NCI-H1417 treated with DMSO at 0.1 percent for 48 hours (cell line): ENCODE results near the gene STRIP2.
"Not testable (repeated sequence)": the region's sequence is repeated elsewhere in the genome, so short reads cannot be mapped to it uniquely, and the experiment has no call there.

ENCODE experiments used
- DNase-seq: peaks from one replicate; lab custom pipeline; 2025; lab: John Stamatoyannopoulos, UW

Gene STRIP2

DNA sequence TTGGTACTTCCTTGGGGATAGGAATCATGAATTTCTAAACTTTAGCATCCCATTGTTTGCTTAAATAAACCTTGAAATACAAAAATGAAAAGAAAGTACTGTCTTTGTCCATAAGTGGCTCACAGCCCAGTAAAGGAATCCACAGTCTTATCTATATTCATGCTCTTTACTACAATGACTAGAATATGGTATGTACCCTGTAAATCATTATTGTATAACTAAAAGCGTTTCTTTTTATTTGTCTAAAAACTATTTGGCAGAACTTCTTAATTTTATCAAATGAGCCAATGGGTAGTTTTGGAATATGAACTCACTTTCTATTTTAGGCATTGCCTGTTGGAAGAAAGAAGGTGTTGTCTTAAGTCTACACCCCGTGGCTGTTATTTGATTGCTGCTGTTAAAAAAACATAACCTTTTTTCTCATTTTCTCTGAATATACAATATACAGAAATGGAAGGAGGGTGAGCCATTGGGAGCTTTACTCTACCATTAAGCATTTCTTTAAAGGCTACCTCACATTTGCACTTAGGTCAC is 12.4 kb upstream of the STRIP2 start:
- no peak for DNase-seq

DNA sequence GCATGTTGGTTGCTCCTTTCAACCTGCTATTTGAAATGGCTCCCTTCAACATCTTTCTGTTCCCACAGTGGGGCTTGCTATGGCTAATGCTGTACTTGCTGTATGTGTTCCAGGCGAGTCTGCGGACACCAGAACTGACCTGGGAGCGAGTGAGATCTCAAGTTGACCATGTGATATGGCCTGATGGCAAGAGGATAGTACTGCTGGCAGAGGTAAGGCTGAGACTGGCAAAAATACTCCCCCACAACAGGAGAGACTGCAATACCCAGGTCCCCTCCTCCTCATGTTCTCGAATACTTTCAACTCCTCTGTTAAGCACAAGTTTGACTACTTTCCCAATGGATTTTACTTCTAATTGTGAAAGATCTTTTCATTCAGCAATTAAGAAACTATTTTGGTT is 11.5 kb upstream of the STRIP2 start:
- no peak for DNase-seq

DNA sequence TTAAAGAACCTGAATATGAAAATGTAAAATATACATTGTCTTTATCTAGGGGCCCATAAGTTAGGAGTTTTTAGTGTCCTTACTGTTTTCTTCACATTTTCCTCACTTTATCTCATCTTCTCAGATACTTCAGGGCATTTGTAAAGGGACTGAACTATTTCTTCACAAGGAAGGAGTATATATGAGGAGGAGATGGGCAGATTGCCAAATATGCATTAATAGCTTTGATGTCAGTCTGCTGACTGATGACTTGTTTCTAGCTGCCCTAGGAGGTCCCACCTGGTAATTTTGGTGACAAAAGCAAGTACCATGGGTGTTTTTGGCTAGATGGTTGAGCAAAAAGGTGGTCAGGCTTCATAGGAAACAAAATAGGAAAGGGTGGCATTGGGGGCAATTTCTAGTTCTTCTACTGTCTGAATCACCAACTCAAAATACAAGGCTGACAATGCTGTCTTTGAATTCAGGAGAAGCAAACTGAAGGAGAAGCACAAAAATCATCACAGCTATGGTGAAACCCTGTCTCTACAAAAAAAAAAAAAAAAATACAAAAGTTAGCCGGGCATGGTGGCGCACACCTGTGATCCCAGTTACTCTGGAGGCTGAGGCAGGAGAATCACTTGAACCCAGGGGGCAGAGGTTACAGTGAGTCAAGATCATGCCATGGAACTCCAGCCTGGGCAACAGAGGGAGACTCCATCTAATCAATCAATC is 10.4 kb upstream of the STRIP2 start:
- DNase-seq, result no peak

DNA sequence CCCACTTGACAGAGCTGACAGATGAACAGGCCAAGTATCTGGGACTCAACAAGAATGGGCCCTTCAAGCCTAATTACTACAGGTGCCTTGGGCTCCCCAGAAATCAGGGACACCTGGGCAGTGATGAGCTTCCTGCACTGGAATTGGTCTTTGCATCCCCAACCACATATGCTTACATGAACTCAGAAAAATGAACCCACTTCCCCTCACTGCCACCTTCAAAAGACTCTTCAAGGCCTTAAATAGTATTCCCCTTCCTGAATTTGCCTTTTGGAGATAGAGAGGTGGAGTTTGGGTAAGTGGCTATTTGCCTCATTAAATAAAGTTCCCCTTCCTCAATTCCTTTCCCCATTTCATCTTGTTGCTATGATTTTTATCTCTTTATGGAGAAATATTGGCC is 7.8 kb upstream of the STRIP2 start:
- DNase-seq, result no peak

DNA sequence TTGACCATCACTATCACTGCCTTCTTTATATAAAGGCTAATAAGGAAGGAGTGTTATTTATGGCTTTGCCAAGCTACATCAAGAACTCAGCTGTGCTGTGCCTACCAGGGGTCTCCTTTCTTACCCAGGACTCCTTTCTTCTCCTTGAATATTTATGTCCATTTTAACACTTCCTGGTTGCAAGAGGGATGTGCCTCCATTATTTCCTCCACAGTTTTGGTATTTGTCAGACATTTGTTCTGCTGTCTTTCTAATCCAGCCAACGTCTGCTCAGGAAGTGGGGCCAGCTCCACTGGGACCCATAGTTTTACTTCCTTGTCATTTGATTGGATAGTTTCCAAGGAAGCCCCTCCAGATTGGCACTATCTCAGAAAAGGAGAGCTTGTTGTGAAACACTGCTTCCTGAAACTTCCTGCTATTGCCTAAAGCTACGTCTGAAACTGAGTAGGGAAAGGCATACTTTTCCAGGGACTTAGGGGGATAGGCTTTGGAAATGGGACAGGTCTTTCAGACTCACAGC is 6.6 kb upstream of the STRIP2 start:
- DNase-seq, result no peak

DNA sequence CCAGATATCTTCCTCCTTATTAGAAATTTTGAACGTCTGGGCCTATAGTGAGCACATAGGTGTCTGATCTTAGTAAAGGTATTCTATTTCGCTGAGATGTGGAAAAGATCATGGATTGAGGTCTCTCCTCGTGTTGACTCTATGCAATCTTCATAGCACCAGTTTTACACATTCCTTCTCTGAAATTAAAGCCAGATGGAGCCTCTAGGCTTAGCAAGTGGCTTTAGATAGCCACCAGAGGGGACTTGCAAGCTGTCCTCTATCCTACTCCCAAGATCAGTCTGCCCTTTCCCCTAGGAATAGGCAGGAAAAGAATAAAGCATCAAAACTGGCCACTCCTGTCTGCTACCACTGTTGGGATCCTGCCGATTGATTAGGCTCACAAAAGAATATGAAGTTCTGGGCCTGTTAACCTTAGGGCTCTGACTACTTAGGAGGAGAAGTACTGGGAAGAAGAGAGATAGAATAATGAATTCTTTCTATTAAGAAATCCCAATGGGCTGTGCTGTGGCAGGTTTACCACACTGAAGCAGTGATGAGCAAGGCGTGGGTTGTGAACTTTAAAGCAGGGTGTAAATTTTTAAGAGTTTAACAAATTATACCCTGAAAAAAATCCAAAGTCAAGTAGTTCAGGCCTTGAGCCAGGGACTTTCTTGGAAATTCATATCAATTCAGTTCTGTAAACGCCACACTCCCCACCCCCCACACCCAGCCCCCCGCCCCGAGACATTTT is 2.2 kb upstream of the STRIP2 start:
- DNase-seq, result no peak

DNA sequence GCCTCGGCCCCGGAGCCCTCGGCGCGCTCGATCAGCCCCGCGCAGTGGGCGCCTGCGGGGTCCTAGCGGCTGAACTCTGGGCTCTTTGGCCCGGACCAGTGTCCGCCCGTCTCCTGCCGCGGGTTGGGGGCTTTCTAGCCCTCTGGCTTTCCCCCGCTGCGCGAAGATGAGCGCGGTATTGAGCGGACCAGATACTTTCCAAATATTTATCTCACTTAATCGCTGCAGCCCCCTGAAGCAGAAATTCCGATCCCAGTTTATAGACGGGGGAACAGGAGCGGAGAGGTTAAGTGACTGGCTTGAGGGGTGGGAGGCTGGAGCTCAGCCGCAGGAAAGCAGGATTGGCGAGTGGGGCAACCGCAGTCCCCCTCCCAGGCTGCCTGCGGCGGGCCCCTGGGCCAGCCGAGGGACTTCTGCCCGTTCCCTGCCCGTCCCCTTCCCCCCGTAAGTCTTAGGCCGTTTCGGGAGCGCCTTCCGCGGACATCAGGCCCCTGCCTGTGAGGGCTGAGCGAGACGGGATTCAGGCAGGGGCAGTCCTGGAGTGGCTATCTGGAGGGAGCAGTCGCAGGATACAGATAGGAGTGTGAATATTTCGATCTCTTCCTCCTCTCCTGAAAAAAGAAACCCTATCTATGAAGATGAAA is 565 bp downstream of the STRIP2 start:
- no peak for DNase-seq

DNA sequence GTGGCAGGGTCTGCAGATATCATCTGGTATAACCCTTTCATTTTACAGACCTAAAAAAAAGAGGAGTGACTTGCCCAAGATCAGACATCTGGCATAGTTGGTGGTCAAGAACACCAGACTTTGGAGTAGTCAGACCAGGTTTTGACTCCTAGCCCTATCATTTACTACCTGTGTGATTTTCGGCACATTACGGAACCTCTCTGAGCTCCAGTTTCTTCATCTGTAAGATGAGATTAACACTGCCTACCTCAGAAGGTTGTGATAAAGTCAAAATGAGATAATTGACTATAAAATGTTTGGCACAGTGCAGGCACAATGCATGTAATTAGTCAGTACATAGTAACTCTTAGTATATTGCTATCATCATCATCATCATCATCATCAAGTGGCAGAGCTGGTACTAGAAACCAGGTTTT is 1.2 kb downstream of the STRIP2 start:
- no peak for DNase-seq

DNA sequence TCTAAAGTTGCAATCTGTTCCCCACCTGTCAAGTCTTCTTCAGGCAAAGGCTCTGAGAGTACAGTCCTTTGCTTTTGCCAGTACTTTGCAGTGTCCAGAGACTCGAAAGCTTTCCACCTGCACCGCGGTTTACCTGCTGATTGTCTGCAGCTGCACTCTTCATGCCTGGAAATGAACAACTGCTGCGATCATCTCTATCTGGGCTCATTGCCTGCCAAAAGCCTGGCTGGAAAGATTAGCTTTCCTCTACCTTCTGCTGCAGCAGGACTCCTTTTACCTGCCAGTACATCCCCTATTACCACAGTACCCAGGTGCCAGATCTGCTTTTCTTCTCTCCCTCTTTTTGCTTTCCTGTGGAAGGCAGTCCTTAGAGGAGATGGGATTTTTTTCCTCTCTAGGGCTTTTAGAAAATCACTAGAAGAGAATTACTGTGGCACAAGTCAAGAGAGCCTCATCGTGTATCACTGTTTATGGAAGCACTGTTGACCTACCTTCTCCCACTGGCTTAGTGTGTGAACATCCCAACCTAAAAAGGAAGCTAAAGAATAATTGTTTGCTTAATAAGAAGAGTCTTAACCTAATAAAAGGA is 2.2 kb downstream of the STRIP2 start:
- DNase-seq, result no peak

DNA sequence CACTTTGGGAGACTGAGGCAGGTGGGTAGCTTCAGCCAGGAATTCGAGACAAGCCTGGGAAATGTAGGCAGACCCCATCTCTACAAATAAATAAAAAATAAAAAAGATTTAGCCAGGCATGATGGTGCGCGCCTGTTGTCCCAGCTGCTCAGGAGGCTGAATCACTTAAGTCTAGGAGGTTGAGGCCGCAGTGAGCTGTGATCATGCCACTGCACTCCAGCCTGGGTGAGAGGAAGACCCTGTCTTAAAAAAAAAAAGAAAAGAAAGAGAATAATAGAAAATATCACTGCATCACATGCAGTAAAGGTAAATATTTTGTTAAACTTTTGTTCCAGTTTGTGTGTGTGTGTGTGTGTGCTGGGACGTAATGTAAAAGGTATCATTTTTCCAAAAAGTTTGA is 3.0 kb downstream of the STRIP2 start:
- DNase-seq, result no peak

DNA sequence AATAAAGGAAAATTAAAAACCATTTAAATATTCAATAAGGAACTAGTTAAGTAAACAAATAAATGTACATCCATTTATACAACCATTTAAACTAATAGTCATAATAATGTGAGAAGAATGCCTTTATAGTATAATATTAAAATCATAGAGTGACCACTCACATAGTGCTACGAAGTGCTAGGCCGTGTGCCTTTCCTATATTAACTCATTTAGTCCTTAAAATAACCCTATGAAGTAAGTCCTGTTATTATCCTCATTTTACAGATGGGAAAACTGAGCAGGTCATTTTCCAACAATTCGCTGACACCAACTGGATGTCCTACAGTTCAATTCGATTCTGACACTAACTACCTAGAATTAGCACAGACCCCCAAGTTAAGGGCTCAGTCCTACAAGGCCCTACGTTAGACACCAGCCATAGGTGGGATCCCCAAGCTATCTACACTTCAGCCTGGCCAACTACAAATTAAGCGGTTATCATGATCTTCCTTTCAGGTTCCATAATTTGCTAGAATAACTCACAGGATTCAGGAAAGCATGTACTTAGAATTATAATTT is 4.1 kb downstream of the STRIP2 start:
- no peak for DNase-seq

DNA sequence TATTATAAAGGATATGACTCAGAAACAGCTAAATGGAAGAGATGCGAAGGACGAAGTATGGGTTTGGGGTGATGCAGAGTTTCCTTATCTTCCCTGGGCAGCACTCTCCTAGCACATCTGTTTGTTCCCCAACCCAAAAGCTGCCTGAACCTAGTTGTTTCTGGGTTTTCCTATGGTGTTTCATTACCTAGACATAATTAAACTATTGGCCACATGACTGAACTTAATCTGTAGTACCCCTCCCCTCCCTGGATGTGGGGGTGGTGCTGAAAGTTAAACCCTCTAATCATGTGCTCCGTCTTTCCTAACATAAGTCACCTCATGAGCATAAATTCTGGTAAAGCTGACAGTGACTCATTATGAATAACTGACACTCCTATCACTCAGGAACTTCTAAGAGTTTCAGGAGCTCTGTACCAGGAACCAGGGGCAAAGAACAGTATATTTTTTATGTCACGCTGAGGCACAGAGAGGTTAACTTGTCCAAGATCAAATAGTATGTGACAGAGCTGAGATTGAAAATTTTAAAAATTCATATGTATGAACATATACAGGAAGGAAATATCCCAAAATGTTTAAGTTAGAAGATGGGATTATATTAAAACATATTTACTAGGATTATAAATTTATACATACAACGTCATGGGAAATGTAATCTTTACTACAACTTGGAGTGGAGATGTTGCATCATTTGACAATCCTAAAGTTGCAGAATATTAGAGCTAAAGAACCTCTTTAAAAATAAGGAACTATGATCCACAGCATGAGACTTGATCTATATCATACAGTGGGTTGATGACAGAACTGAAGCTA is 4.8 kb downstream of the STRIP2 start:
- DNase-seq, result no peak

DNA sequence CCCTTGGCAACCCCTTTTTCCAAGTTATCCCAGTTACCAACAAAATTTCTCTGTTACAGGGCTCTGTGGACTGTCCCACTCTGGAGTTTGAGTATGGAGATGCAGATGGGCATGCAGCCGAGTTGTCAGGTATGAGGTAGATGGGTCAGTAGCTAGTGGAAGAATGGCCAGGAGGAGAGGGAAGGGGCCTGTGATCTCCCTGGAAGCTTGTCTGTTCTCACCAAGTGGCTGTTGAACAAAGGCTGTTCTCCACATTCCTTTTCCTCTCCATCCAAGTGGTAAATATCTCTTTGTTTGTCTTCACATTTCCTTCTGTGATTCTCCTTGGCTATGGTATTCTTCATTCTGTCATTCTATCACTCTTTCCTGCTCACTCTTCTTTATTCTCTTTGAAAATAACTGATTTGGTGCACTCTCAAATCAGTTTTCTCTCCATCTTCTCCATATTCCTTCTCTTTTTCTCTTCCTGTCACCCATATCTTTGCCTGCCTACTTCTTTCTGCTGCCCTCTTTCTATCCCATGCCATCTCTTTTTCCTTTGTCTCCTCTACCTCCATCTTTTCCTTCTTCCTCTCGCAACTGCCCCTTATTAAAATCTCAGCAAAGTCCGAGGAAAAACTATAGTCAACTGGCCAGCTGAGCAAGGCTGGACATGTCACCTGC is 5.9 kb downstream of the STRIP2 start:
- DNase-seq, result no peak

DNA sequence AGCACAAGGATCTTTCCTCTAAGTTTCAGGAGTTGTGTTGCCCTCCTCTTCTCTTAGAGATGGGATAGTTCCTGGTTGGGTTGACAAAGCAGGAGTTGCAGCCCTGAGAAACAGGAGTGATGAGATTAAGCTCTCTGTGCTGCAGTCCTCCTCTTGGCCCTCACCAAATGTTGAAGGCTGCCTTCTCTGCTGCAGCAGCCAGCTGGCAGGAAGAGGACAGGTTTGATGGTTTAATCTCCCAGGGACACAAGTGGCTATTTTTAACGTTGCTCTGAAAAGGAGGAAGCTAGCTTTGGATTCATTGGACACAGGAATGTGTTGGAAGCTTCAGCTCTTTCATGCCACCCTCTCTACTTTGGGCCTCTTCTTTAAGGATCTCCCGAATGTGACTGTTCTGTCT is 9.4 kb downstream of the STRIP2 start:
- no peak for DNase-seq

DNA sequence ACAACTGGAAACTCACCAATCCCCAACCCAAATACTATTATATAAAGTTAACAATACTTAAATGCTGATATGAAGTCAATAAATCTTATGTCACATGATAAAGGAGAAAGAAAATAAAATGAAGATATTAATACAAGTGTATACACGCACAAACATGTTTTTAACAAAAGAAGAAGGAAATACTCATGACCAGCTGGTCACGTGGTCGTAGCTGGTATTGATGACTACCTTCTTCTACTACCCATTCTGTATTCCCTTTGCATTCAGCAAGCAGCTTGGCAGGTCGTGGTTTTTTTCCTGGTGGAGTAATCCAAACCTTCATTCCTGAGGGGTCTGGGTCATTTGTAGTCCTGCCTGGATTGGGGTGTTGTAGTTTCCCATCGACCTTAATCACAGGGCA is 10.5 kb downstream of the STRIP2 start:
- DNase-seq, result not testable (repeated sequence)

DNA sequence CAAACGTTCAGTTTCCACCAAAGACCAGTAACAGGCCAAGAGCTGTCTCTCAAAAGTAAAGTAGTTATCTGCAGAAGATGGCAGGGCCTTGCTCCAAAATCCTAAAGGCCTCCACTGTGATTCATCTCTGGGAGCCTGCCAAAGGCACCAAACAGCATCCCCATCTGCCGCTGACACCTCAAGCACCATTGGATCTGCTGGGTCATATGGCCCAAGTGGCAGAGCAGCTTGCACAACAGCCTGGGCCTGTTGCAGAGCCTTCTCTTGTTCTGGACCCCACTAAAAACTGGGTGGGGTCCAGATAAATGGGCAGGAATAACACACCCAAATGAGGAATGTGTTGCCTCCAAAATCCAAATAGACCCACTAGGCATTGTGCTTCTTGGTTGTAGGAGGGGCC is 12.7 kb downstream of the STRIP2 start:
- not testable (repeated sequence) for DNase-seq

DNA sequence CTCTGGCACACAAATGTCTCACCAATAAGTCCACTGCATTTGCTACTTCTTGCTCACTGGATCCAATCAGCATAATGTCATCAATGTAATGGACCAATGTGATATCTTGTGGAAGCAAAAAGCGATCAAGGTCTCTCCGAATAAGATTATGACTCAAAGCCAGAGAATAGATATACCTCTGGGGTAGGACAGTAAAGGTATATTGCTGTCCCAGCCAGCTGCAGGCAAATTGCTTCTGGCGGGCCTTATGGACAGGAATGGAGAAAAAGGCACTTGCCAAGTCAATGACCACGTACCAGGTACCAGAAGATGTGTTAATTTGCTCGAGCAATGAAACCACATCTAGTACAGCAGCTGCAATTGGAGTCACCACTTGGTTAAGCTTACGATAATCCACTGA is 13.2 kb downstream of the STRIP2 start:
- not testable (repeated sequence) for DNase-seq

DNA sequence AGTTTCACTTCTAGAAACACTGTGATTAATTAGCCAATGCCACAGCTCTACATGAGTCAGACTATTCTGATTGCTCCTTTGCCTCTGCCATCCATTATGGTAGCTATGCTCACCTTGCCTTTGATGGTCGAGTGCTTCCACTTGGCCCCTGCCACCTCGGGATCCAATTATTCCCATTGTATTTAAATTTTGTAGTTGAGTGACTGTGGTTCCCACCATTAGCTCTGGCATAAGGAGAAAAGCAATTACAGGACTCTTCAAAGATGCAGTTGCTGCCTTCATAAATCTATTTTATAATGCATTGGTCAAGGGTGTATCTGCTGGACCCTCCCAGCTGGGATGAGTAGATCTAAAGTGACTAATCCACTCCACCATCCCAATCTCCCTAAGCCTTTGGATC is 14.4 kb downstream of the STRIP2 start:
- not testable (repeated sequence) for DNase-seq

DNA sequence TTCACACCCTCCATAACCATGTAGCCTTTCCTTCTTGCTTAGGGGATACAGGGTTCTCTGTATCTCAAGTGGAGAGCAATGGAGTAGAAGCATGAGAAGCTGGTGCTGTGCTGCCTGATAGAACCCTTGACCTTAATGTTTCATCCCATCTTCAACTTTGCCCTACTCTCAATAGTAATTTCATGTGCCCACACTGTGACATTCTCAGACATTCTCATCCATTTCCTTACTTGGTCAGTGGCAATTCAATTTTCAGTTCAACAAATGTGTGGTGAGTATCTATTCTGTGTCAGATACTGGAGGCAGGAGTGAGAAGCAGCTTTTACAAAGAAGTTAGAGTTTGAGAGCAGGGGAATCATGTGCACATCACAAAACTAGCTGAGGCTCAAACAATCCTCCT is 16.1 kb downstream of the STRIP2 start:
- DNase-seq, result no peak

DNA sequence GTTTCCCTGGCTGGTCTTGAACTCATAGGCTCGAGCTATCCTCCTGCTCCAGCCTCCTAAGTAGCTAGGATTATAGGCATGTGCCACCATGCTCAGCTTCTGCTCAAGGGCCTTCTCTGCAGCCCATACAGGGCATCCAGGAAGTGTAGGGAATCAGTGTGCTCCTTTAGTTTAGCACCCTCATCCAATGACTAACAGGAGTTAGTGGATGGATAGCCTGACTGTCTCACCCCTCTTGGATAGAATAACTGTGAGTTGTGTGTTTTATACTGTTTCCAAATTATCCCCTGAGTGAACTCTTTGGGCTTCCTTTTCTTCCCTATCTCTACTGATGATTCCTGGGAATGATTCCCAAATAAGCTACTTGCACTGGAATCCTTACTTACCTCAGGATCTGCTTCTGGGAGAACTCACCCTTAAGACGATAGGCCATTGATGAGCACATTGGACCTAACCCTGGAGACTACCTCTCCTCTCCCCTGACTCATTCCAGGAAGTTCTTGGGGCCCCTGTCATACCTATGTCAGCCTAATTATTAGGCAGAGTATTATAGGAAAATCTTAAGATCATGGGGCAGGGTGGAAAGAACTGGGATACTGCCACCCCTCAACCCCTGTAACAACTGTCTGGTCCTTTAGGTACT is 18.5 kb downstream of the STRIP2 start:
- no peak for DNase-seq
